ENCODE results near the gene KCNJ3. TPM values are rescaled to one million over a fixed set of nuclear protein-coding genes. Genes with fewer than 3 reads are reported as not detected.

Gene KCNJ3, protein sequence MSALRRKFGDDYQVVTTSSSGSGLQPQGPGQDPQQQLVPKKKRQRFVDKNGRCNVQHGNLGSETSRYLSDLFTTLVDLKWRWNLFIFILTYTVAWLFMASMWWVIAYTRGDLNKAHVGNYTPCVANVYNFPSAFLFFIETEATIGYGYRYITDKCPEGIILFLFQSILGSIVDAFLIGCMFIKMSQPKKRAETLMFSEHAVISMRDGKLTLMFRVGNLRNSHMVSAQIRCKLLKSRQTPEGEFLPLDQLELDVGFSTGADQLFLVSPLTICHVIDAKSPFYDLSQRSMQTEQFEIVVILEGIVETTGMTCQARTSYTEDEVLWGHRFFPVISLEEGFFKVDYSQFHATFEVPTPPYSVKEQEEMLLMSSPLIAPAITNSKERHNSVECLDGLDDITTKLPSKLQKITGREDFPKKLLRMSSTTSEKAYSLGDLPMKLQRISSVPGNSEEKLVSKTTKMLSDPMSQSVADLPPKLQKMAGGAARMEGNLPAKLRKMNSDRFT
- total RNA-seq (not detected in 2 replicates), polyA plus RNA-seq (not detected in 2 replicates), polyA minus RNA-seq (ENCODE audit: low replicate concordance) (not detected in 2 replicates)
- polyA plus RNA-seq (2012), result not detected in 2 replicates

DNA sequence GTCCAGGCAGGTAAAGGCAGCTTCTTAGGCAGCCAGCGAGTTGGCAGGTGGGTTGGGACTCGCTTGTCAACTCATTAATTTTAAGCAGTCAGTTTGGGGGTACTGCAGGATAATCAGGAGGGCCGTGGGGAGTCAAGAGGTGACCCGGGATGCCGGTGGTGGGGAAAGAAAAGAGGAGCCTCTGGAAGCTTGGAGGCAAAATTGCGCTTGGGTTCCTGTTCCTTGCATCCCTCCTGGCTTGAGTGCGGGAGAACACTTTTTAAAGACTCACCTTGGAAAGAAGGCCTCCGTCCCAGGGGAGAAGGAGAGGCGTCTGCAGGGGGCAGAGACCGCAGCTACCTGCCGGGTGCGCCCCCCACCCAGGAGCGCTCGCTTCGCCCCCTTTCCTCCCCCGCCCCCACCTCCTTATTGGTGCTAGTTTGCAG, at the start of gene KCNJ3:
KCNJ3 (plus strand) TSS at position 400 of the 425 bp plus-strand sequence. CDS start 81 bp downstream, outside the sequence.
- H3K9ac ChIP-seq (ENCODE audit: insufficient read depth, low read length), result no peak within 1 kb of the TSS
- no peaks in the 10 kb centered on the region for H3K9me3 ChIP-seq (ENCODE audit: control insufficient read depth, insufficient read depth, low read depth, low read length)
- no peaks in the 10 kb centered on the region for H3K79me2 ChIP-seq (ENCODE audit: control insufficient read depth, insufficient read depth, low read length)
- peak within 1 kb of the TSS in 1 of 4 experiments; percentile 4 for H3K4me3 ChIP-seq (replicated peaks in 1 of 4; ENCODE audit: control extremely low read depth in 1 of 4, insufficient read depth in 1 of 4, low read depth in 3 of 4, low read length in 4 of 4)
- TF ChIP-seq, protein P1, sequence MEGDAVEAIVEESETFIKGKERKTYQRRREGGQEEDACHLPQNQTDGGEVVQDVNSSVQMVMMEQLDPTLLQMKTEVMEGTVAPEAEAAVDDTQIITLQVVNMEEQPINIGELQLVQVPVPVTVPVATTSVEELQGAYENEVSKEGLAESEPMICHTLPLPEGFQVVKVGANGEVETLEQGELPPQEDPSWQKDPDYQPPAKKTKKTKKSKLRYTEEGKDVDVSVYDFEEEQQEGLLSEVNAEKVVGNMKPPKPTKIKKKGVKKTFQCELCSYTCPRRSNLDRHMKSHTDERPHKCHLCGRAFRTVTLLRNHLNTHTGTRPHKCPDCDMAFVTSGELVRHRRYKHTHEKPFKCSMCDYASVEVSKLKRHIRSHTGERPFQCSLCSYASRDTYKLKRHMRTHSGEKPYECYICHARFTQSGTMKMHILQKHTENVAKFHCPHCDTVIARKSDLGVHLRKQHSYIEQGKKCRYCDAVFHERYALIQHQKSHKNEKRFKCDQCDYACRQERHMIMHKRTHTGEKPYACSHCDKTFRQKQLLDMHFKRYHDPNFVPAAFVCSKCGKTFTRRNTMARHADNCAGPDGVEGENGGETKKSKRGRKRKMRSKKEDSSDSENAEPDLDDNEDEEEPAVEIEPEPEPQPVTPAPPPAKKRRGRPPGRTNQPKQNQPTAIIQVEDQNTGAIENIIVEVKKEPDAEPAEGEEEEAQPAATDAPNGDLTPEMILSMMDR (conservative IDR thresholded peaks at IDR 0.05 in 1 of 2, IDR thresholded peaks at IDR 0.05 in 1 of 2; ENCODE audit: low read depth in 1 of 2, low read length in 2 of 2), result no peak
- no peak for TF ChIP-seq EZH2 (IDR thresholded peaks at IDR 0.05; ENCODE audit: low read length, missing control alignments)
- H3K4me1 ChIP-seq (ENCODE audit: control insufficient read depth, extremely low read depth, insufficient read depth, low read length), result no peaks in the 10 kb centered on the region
- H2AFZ ChIP-seq (ENCODE audit: low read length), result no peak within 1 kb of the TSS
- no peaks in the 10 kb centered on the region for H3K36me3 ChIP-seq (ENCODE audit: control insufficient read depth, insufficient read depth, low read length)
- no peak within 1 kb of the TSS for H3K27ac ChIP-seq (ENCODE audit: insufficient read depth, low read length)
- H4K20me1 ChIP-seq (ENCODE audit: control insufficient read depth, extremely low read depth, insufficient read depth, low read length), result no peaks in the 10 kb centered on the region
- DNase-seq (ENCODE audit: low read depth in 2 of 2), result no peak
- H3K4me2 ChIP-seq (ENCODE audit: extremely low read depth, insufficient read depth, low read length), result no peak within 1 kb of the TSS
- no peaks in the 10 kb centered on the region for H3K27me3 ChIP-seq (ENCODE audit: control insufficient read depth, insufficient read depth, low read length)

DNA sequence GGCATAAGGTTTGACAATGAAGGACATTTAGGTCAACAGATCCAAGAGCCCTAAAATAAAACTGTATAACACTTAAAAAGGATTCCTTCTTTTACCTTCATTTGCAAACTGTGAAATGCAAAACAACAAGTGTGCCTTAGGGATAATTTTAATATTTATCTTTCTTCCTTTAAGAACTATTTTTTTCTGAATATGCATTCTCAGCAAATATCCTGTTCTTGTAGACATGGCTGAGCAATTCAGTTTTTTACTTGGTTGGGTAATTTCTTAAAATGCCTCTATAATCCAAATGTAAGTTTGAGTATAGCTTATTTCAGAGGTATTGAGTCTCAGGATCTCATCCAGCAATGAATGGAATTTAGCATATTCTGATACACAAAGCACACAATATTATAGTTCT, 43.0 kb upstream of the KCNJ3 start:
- Histone ChIP-seq H3K36me3 (ENCODE audit: control insufficient read depth, insufficient read depth, low read length) (no peaks in the 10 kb centered on the region), H4K20me1 (ENCODE audit: control insufficient read depth, extremely low read depth, insufficient read depth, low read length) (no peaks in the 10 kb centered on the region), H2AFZ (ENCODE audit: low read length) (no peak overlapping the region), H3K79me2 (ENCODE audit: control insufficient read depth, insufficient read depth, low read length) (no peaks in the 10 kb centered on the region), H3K27ac (ENCODE audit: insufficient read depth, low read length) (no peak overlapping the region), H3K4me1 (ENCODE audit: control insufficient read depth, extremely low read depth, insufficient read depth, low read length) (no peaks in the 10 kb centered on the region), H3K27me3 (ENCODE audit: control insufficient read depth, insufficient read depth, low read length) (no peaks in the 10 kb centered on the region), H3K4me3 (replicated peaks in 1 of 4; ENCODE audit: control extremely low read depth in 1 of 4, insufficient read depth in 1 of 4, low read depth in 3 of 4, low read length in 4 of 4) (no peak overlapping the region), H3K9me3 (ENCODE audit: control insufficient read depth, insufficient read depth, low read depth, low read length) (no peaks in the 10 kb centered on the region), H3K4me2 (ENCODE audit: extremely low read depth, insufficient read depth, low read length) (no peak overlapping the region), H3K9ac (ENCODE audit: insufficient read depth, low read length) (no peak overlapping the region)
- DNase-seq (ENCODE audit: low read depth in 2 of 2), result no peak
- TF ChIP-seq EZH2 (IDR thresholded peaks at IDR 0.05; ENCODE audit: low read length, missing control alignments), result no peak
- TF ChIP-seq, protein P1 (conservative IDR thresholded peaks at IDR 0.05 in 1 of 2, IDR thresholded peaks at IDR 0.05 in 1 of 2; ENCODE audit: low read depth in 1 of 2, low read length in 2 of 2), result no peak

DNA sequence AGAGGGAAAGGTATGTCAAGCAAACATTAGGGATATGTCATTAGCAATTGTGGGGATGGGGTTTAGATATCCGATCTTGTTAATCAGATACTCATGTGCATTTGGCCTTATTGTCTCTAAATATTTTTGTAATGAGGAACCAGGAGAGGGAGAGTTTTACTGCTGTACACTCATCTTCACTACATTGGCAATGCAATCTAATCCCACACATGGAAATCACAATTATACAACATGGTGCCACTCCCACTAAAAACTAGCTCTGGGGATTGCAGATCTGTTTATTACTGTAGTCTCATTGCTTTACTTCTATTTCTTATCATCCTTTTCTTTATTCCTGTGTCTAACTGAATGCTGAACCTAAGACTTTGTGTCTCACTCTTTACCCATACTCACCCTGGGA, 39.6 kb upstream of the KCNJ3 start:
- Histone ChIP-seq H3K4me2 (ENCODE audit: extremely low read depth, insufficient read depth, low read length) (no peak overlapping the region), H3K27me3 (ENCODE audit: control insufficient read depth, insufficient read depth, low read length) (no peaks in the 10 kb centered on the region), H3K4me1 (ENCODE audit: control insufficient read depth, extremely low read depth, insufficient read depth, low read length) (no peaks in the 10 kb centered on the region), H4K20me1 (ENCODE audit: control insufficient read depth, extremely low read depth, insufficient read depth, low read length) (no peaks in the 10 kb centered on the region), H3K9me3 (ENCODE audit: control insufficient read depth, insufficient read depth, low read depth, low read length) (no peaks in the 10 kb centered on the region), H3K36me3 (ENCODE audit: control insufficient read depth, insufficient read depth, low read length) (no peaks in the 10 kb centered on the region), H3K79me2 (ENCODE audit: control insufficient read depth, insufficient read depth, low read length) (no peaks in the 10 kb centered on the region), H3K9ac (ENCODE audit: insufficient read depth, low read length) (no peak overlapping the region), H3K4me3 (replicated peaks in 1 of 4; ENCODE audit: control extremely low read depth in 1 of 4, insufficient read depth in 1 of 4, low read depth in 3 of 4, low read length in 4 of 4) (no peak overlapping the region), H2AFZ (ENCODE audit: low read length) (no peak overlapping the region), H3K27ac (ENCODE audit: insufficient read depth, low read length) (no peak overlapping the region)
- no peak for TF ChIP-seq EZH2 (IDR thresholded peaks at IDR 0.05; ENCODE audit: low read length, missing control alignments)
- TF ChIP-seq, protein P1 (conservative IDR thresholded peaks at IDR 0.05 in 1 of 2, IDR thresholded peaks at IDR 0.05 in 1 of 2; ENCODE audit: low read depth in 1 of 2, low read length in 2 of 2), result no peak
- DNase-seq (ENCODE audit: low read depth in 2 of 2), result no peak

All from fibroblast of lung (primary cell).